Neural cell (in vitro differentiated cells): Measurements from ENCODE around the gene COASY.

Experiments used
- CTCF ChIP-seq: fragments of 450-650 bp; IDR thresholded peaks from 2 replicates; pipeline ENCODE4 v1.5.1; 2014; ENCODE audit warnings: antibody characterized with exemption, mild to moderate bottlenecking, moderate library complexity; ENCODE audit not compliant: poor library complexity, severe bottlenecking
- EP300 ChIP-seq: fragments of 450-650 bp; conservative IDR thresholded peaks from 2 replicates; pipeline ENCODE4 v1.6.1; 2014; ENCODE audit warnings: antibody characterized with exemption, mild to moderate bottlenecking, moderate library complexity; ENCODE audit not compliant: poor library complexity, severe bottlenecking
- EZH2 ChIP-seq: fragments of 200-600, 300-800 bp; shearing (Covaris generic), sonication (generic); IDR thresholded peaks from 2 replicates; pipeline ENCODE4 v1.6.1; 2014; ENCODE audit warnings: antibody characterized with exemption, low read length, borderline replicate concordance, mild to moderate bottlenecking; ENCODE audit not compliant: insufficient read depth, poor library complexity, severe bottlenecking
- MXI1 ChIP-seq: fragments of 450-650 bp; conservative IDR thresholded peaks from 2 replicates; pipeline ENCODE4 v1.6.1; 2014; ENCODE audit warnings: antibody characterized with exemption, mild to moderate bottlenecking; ENCODE audit not compliant: poor library complexity, severe bottlenecking
- POLR2AphosphoS5 ChIP-seq: IDR thresholded peaks from 2 replicates; pipeline ENCODE4 v1.6.1; 2012
- RAD21 ChIP-seq: fragments of 450-650 bp; conservative IDR thresholded peaks from 2 replicates; pipeline ENCODE4 v1.6.1; 2014; ENCODE audit warnings: antibody characterized with exemption, mild to moderate bottlenecking, moderate library complexity
- SMC3 ChIP-seq: fragments of 450-650 bp; conservative IDR thresholded peaks from 2 replicates; pipeline ENCODE4 v1.6.1; 2014; ENCODE audit warnings: antibody characterized with exemption, mild to moderate bottlenecking, moderate library complexity; ENCODE audit not compliant: poor library complexity
- TAF1 ChIP-seq: IDR thresholded peaks from 2 replicates; pipeline ENCODE4 v1.6.1; 2012; ENCODE audit warnings: low read depth

GRCh38 chr17:42577140-42577531 lies 15.2 kb downstream of the COASY start:
- TF ChIP-seq CTCF (no peak), MXI1 (no peak), TAF1 (no peak), RAD21 (no peak), EP300 (no peak), POLR2AphosphoS5 (no peak), EZH2 (no peak), SMC3 (no peak)
